HG03558 (cell line): ENCODE results near the gene VWA5B1.
"Not testable (repeated sequence)": the region's sequence is repeated elsewhere in the genome, so short reads cannot be mapped to it uniquely, and the experiment has no call there.

Source experiments
- ATAC-seq: cut with Tn5 transposase; IDR thresholded peaks from one replicate; pipeline ENCODE4 v1.9.1; 2021; ENCODE audit warnings: moderate number of reproducible peaks; ENCODE audit not compliant: unreplicated experiment; ENCODE audit errors: extremely low read depth

VWA5B1 gene

GRCh38 chr1:20278692-20279130 lies 12.0 kb upstream of the VWA5B1 start:
- no peak for ATAC-seq

GRCh38 chr1:20279509-20279908 lies 11.2 kb upstream of the VWA5B1 start:
- no peak for ATAC-seq

- no peak for ATAC-seq
These were observed 10.3 kb upstream of the VWA5B1 start for GRCh38 chr1:20280341-20280740.

- ATAC-seq, result no peak
These were observed 9.8 kb upstream of the VWA5B1 start for GRCh38 chr1:20280906-20281305.

- no peak for ATAC-seq
These were observed 8.9 kb upstream of the VWA5B1 start for GRCh38 chr1:20281801-20282200.

- ATAC-seq, result no peak
These were observed 8.1 kb upstream of the VWA5B1 start for GRCh38 chr1:20282533-20282932.

GRCh38 chr1:20284046-20284445 lies 6.6 kb upstream of the VWA5B1 start:
- no peak for ATAC-seq

- no peak for ATAC-seq
These were observed 6.0 kb upstream of the VWA5B1 start for GRCh38 chr1:20284625-20285024.

GRCh38 chr1:20285510-20285909 lies 5.2 kb upstream of the VWA5B1 start:
- no peak for ATAC-seq

- not testable (repeated sequence) for ATAC-seq
These were observed 3.0 kb upstream of the VWA5B1 start for GRCh38 chr1:20287696-20288095.

GRCh38 chr1:20291645-20292084 lies 990 bp downstream of the VWA5B1 start:
- ATAC-seq, result no peak

- no peak for ATAC-seq
These were observed 8.0 kb downstream of the VWA5B1 start for GRCh38 chr1:20298626-20299025.

GRCh38 chr1:20301463-20302107 lies 10.9 kb downstream of the VWA5B1 start:
- ATAC-seq, result no peak

GRCh38 chr1:20302108-20302471 lies 11.4 kb downstream of the VWA5B1 start:
- no peak for ATAC-seq

GRCh38 chr1:20307026-20307425 lies 16.4 kb downstream of the VWA5B1 start:
- no peak for ATAC-seq

GRCh38 chr1:20308569-20308968 lies 17.9 kb downstream of the VWA5B1 start:
- no peak for ATAC-seq

GRCh38 chr1:20311289-20311688 lies 20.6 kb downstream of the VWA5B1 start:
- no peak for ATAC-seq

- ATAC-seq, result no peak
These were observed 21.6 kb downstream of the VWA5B1 start for GRCh38 chr1:20312310-20312709.

- ATAC-seq, result no peak
These were observed 22.1 kb downstream of the VWA5B1 start for GRCh38 chr1:20312818-20313217.

- ATAC-seq, result no peak
These were observed 26.8 kb downstream of the VWA5B1 start for GRCh38 chr1:20317471-20317870.

GRCh38 chr1:20318521-20318920 lies 27.8 kb downstream of the VWA5B1 start:
- ATAC-seq, result no peak

- ATAC-seq, result no peak
These were observed 28.3 kb downstream of the VWA5B1 start for GRCh38 chr1:20318971-20319370.
